Measurements from ENCODE around the gene RCCD1.

- no peak for TF ChIP-seq CTCF (IDR thresholded peaks at IDR 0.05)
- TF ChIP-seq POLR2A (IDR thresholded peaks at IDR 0.05): no peak
- TF ChIP-seq POLR2AphosphoS5 (IDR thresholded peaks at IDR 0.05): no peak
These were observed 38.8 kb upstream of the RCCD1 start for GRCh38 chr15:90915808-90916440.

All from breast epithelium (tissue), 3 donors.